ENCODE data around the gene CCDC183.

GRCh38 chr9:136804509-136805206 lies 8.5 kb downstream of the CCDC183 start:
- TF ChIP-seq CTCF (IDR thresholded peaks at IDR 0.05) (no peak), POLR2A (IDR thresholded peaks at IDR 0.05) (no peak)

Measured in sigmoid colon (tissue), 3 donors.